Parathyroid adenoma (tissue), 2 donors: Measurements from ENCODE around the gene CLEC16A.

Experiments
- H2AFZ ChIP-seq: fragments of 300-600 bp; sonication (generic); one replicate; pipeline ENCODE4 v1.7.0; 2017; ENCODE audit warnings: antibody characterized with exemption, mild to moderate bottlenecking
- H3K27ac ChIP-seq: fragments of 300-600 bp; sonication (generic); one replicate; pipeline ENCODE4 v1.7.0; 2017
- H3K27me3 ChIP-seq: fragments of 300-600 bp; sonication (generic); one replicate; pipeline ENCODE4 v1.7.0; 2017; ENCODE audit warnings: low read length; ENCODE audit not compliant: control insufficient read depth, insufficient read depth
- H3K36me3 ChIP-seq: fragments of 300-600 bp; sonication (generic); one replicate; pipeline ENCODE4 v1.7.0; 2017; ENCODE audit warnings: low read length; ENCODE audit not compliant: control insufficient read depth, insufficient read depth
- H3K4me1 ChIP-seq: fragments of 300-600 bp; sonication (generic); one replicate; pipeline ENCODE4 v1.7.0; 2017; ENCODE audit warnings: control low read depth
- H3K4me2 ChIP-seq: fragments of 300-600 bp; sonication (generic); one replicate; pipeline ENCODE4 v1.7.0; 2017; ENCODE audit warnings: low read length
- H3K4me3 ChIP-seq: fragments of 300-600 bp; sonication (generic); one replicate; pipeline ENCODE4 v1.7.0; 2017; ENCODE audit warnings: low read depth, low read length
- H3K79me2 ChIP-seq: fragments of 300-600 bp; sonication (generic); one replicate; pipeline ENCODE4 v1.7.0; 2017; ENCODE audit warnings: control low read depth
- H3K9ac ChIP-seq: fragments of 300-600 bp; sonication (generic); one replicate; pipeline ENCODE4 v1.7.0; 2017; ENCODE audit warnings: mild to moderate bottlenecking
- H3K9me3 ChIP-seq: fragments of 300-600 bp; sonication (generic); one replicate; pipeline ENCODE4 v1.7.0; 2017; ENCODE audit warnings: low read length; ENCODE audit not compliant: control insufficient read depth
- CTCF ChIP-seq: fragments of 300-600 bp; sonication (generic); IDR thresholded peaks from one replicate; pipeline ENCODE4 v1.7.0; 2017; ENCODE audit warnings: antibody characterized with exemption, mild to moderate bottlenecking
- donor health status: primary hyperparathyroidism.

Gene CLEC16A

GRCh38 chr16:11188801-11189740 is 244.7 kb downstream of the CLEC16A start:
- H3K9ac ChIP-seq, result no peak overlapping the region
- no peaks in the 10 kb centered on the region for H3K36me3 ChIP-seq
- no peaks in the 10 kb centered on the region for H3K4me1 ChIP-seq
- H3K9me3 ChIP-seq, result no peaks in the 10 kb centered on the region
- H3K27me3 ChIP-seq, result no peaks in the 10 kb centered on the region
- TF ChIP-seq CTCF, result no peak
- H2AFZ ChIP-seq, result no peak overlapping the region
- H3K4me2 ChIP-seq, result no peak overlapping the region
- no peak overlapping the region for H3K27ac ChIP-seq
- H3K4me3 ChIP-seq, result no peak overlapping the region
- no peaks in the 10 kb centered on the region for H3K79me2 ChIP-seq

- no peak overlapping the region for H3K4me3 ChIP-seq
- H3K4me2 ChIP-seq, result no peak overlapping the region
- no peak overlapping the region for H3K27ac ChIP-seq
Measured at GRCh38 chr16:11190588-11191560, 246.5 kb downstream of the CLEC16A start.

GRCh38 chr16:11191665-11192064 is 247.3 kb downstream of the CLEC16A start:
- Histone ChIP-seq H3K27me3 (no peaks in the 10 kb centered on the region), H2AFZ (no peak overlapping the region), H3K4me2 (no peak overlapping the region), H3K9me3 (no peaks in the 10 kb centered on the region), H3K9ac (no peak overlapping the region), H3K4me3 (no peak overlapping the region), H3K36me3 (no peaks in the 10 kb centered on the region), H3K79me2 (no peaks in the 10 kb centered on the region), H3K4me1 (no peaks in the 10 kb centered on the region), H3K27ac (no peak overlapping the region)
- TF ChIP-seq CTCF, result no peak

More at GRCh38 chr16:11190588-11191560, 246.5 kb downstream of the CLEC16A start:
- no peak overlapping the region for H2AFZ ChIP-seq
- no peak for TF ChIP-seq CTCF
- no peaks in the 10 kb centered on the region for H3K79me2 ChIP-seq
- no peaks in the 10 kb centered on the region for H3K4me1 ChIP-seq
- H3K9me3 ChIP-seq, result no peaks in the 10 kb centered on the region
- H3K9ac ChIP-seq, result no peak overlapping the region
- no peaks in the 10 kb centered on the region for H3K27me3 ChIP-seq
- no peaks in the 10 kb centered on the region for H3K36me3 ChIP-seq

GRCh38 chr16:11193494-11193893 is 249.1 kb downstream of the CLEC16A start:
- no peaks in the 10 kb centered on the region for H3K79me2 ChIP-seq
- H3K4me3 ChIP-seq, result no peak overlapping the region
- no peak overlapping the region for H3K4me2 ChIP-seq
- no peaks in the 10 kb centered on the region for H3K36me3 ChIP-seq
- H3K4me1 ChIP-seq, result no peaks in the 10 kb centered on the region
- no peak for TF ChIP-seq CTCF
- no peaks in the 10 kb centered on the region for H3K27me3 ChIP-seq
- no peak overlapping the region for H3K27ac ChIP-seq
- H3K9ac ChIP-seq, result no peak overlapping the region
- H3K9me3 ChIP-seq, result no peaks in the 10 kb centered on the region
- H2AFZ ChIP-seq, result no peak overlapping the region
